Skeletal muscle cell (primary cell): ENCODE results near the gene MRGPRG.

Source experiments
- DNase-seq: peaks from one replicate; pipeline ENCODE4 v3.0.0-alpha.2; 2010; ENCODE audit warnings: low read depth
- H3K4me3 ChIP-seq: 2 replicates; pipeline ENCODE4 v1.5.1; 2011; ENCODE audit warnings: low read depth, mild to moderate bottlenecking, control low read depth, low read length, moderate library complexity

MRGPRG gene

DNA sequence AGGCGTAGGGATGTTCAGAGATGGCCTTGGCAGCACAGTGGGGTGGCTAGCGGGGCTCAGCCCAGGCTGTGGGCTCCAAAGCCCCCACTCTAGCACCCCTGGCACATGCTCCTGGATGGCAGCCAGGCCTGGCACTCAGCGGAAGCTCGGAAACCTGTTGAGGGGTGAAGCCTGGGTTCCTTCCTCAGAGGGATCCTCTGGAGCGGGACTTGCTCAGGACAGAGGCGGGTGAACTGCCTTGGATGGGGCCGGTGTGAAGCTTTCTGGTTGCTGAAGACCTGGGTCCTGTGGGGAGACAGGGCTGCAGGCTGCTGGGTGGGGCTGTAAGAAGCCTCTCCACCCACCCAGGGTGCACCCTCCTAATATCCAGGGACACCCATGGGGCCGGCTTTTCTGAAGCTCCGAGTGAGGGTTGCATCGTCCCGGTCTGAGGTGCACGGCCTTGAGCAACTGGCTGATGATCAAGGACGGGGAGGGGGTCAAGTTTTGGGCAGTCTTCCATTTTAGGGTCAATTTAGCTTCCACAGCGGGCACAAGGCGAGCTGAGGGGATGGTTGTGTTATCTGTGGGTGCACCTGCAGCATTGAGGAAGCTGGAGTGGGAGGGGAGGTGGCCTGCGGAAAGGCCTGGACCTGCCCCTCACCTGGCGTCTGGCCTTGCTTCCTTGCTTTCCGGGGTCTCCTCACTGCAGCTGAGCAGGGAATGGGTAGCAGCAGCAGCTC is 8.4 kb upstream of the MRGPRG start:
- DNase-seq = no peak
- H3K4me3 ChIP-seq = no peak overlapping the region

DNA sequence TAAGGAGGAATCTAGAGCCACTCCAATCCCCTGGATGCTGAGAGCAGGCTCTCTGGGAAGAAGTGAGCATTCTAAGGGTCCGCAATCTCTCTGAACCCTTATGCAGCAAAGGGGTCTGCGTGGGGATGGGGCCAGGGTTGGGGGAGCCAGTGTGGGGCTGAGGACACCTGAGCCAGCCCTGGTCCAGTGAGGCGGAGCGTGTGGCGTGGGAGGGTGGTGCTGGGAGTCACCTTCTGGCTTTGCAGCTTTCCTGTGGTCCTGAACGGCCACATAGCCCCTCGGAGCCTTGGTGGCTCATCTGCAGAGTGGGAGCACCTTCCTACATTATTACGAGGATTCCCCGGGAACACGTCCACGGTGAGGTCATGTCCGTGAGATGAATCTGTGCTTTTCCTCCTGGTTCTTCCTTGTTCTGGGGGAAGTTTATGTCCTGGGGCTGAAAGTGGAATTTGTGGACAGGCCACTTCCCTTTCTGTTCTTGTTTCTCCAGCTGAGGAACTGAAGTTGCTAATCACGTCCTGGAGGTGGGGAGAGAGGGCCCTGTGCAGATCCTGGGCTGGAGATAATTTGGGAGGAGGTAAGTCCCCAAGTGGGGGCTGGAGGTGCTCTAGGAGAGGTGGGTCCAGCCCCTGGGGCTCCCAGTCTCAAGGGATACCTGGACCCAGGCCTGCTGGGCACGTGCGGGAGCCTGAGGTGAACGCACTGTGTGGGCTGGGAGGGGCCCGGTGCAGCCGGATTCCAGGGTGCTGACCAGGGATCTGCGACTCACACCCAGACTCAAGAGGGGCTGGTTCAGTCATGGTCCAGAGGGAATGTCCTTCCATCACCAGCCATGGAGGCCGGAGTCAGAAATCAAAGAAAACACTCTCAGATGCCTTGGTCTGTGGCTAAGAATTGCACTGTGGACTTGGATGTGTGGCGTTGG is 7.5 kb upstream of the MRGPRG start:
- H3K4me3 ChIP-seq = no peak overlapping the region
- DNase-seq = no peak

GRCh38 chr11:3225159-3225758 is 6.6 kb upstream of the MRGPRG start:
- no peak for DNase-seq
- H3K4me3 ChIP-seq = no peak overlapping the region

DNA sequence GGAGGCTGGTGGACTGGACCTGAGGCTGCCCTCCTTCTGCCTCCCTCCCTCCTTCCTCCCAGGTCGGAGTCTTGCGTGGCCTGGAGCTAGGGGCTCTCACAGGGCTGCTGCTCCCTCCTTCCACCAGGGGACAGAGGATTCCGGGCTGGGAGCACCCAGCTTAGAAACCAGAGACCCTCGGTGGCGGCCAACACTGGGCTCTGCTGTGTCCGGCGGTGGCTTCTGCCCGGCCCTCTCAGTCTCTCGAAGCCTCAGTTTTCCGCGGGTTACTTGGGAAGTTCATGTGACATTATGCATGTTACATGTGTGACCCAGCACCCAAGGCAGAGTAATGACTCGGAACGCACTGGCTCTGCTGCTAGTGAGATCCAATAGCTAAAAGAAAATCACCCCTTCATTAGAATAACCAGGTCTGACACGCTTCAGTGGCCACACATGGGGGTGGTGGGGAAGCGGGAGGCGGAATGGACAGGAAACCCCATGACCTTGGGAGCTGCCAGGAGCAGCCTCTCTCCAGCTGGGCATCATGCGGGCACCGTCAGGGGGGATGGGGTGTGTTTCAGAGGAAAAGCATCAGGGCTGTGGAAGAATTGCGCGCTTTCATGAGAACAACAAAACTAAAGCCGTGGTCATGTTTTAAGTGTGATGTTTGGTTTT is 5.9 kb upstream of the MRGPRG start:
- DNase-seq = no peak
- H3K4me3 ChIP-seq = no peak overlapping the region

DNA sequence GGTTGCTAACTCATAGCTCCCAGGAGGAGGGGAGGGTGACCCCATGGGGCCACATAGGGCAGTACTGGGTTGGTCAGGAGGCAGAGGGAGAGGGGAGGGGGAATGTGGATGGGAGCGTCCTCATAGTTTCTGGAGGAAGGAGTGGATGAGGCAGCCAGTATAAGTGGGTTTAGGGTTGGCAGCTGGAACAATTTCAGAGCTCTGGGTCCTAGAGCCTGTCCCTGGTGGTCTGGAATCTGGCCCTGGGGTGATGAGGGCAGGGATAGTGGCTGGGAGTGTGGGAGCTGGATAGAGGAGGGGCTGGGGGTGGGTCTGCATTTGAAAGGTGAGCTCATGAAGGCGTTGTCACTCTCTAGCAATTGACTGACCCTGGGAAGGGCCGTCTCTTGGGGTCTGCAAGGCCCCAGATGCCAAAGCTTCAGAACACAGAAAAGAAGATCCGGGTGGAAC is 5.3 kb upstream of the MRGPRG start:
- DNase-seq = no peak
- no peak overlapping the region for H3K4me3 ChIP-seq

DNA sequence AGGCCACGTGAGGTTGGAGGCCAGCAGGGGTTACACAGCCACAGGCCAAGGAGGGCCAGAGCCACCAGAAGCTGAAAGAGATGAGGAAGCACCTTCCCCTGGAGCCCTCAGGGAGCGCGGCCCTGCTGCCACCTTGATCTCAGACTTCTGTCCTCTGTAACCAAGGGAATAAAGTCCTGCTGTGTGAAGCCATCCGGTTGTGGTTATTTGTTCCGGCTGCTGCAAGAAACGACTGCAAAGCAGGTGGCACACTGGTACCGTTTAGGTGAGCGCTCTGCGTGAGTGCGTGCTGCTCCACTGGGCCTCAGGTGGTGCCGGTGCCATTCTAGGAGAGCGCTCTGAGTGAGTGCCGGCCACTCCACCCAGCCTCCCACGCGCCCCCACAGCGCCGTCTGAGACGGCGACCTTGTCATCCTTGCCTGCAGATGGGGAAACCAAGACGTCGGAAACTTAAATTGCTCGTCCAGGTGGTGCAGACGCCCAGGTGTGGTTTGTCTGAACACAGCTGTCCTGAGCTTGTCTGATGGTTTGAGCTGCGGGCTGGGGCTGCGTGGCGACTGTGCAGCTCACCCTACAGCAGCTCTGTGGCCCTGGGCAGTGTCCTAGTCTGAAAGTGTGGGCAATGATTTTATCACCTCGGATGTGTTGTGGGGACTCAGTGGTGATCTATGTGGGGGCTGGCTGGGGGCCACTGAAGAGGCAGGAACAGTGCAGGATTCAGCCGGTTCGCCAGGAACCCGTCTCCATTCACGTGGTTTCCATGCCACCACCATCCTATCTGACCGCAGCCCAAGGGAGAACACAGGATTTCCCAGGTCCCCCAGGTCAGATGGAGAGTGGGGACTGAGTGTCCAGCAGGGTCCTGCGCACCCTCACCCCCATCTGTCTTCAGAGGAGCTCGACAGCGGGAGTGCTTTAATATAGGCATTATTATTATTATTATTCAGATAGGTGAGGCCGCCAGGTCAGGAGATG is 4.6 kb upstream of the MRGPRG start:
- no peak for DNase-seq
- H3K4me3 ChIP-seq = no peak overlapping the region

DNA sequence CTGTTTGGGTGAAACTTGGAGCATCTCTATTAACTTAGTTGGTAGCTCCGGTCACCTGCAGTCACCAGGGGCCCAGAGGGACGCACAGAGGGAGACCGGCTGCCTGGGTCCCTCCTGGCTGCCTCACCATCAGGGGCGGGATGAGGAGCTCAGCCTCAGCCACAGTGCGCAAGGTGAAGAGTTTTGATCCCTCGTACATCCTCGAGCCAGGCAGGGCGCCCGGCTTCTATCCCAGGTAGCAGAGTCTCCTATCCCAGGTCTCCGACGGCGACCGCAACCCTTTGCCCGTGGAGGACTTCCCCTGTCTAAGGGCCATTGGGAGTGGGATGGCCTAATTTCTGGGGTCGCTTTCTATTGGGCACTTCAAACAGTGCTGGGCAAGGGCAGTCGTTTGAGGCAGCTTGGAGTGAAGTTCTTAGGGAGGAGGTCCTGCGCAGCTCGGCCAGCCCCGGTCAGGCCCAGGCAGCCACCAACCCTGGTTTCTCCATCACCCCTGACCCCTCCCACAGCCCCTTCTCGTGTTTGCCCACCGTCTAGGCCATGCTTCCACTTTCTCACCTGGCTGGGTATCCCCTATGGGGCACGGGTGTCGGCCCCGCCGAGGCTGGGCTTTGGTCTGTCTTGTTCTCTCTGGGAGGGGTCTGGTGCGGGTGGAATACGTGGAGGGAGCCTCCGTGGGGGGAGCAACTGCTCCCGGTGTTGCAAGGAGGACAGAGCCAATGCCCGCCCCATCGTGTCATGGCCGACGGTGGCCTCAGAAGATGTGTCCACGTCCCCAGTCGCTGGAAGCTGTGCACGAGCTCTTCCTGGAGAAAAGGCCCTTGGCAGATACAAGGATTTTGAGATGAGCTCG is 3.6 kb upstream of the MRGPRG start:
- no peak overlapping the region for H3K4me3 ChIP-seq
- no peak for DNase-seq

DNA sequence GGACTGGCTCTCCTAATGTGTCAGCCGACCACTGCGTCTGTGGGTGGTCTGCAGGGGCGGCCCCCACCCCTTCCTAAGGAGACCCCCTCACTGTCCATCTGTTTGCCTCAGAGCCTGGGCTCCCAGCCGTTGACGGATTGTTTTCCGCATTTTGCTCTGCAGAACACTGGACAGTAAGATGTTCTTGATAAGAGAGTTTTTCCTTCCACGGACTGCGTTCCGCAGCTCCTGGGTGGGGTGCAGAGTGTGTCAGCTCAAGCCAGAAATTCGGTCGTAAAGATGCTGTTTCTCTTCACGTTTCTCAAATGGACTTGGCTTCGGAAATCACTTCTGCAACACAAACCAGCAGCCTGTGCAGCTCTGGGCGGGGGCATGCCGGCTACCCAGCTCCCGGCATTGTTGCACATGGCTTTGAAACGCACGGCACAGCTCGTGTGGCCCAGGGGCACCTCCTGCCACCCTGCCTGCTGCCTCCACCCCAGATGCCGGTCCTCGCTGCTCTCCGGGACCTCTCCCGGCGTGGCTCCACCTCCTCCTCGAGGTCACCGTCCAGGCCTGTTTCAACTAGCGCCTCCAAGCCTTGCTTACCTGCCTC is 2.9 kb upstream of the MRGPRG start:
- DNase-seq = no peak

DNA sequence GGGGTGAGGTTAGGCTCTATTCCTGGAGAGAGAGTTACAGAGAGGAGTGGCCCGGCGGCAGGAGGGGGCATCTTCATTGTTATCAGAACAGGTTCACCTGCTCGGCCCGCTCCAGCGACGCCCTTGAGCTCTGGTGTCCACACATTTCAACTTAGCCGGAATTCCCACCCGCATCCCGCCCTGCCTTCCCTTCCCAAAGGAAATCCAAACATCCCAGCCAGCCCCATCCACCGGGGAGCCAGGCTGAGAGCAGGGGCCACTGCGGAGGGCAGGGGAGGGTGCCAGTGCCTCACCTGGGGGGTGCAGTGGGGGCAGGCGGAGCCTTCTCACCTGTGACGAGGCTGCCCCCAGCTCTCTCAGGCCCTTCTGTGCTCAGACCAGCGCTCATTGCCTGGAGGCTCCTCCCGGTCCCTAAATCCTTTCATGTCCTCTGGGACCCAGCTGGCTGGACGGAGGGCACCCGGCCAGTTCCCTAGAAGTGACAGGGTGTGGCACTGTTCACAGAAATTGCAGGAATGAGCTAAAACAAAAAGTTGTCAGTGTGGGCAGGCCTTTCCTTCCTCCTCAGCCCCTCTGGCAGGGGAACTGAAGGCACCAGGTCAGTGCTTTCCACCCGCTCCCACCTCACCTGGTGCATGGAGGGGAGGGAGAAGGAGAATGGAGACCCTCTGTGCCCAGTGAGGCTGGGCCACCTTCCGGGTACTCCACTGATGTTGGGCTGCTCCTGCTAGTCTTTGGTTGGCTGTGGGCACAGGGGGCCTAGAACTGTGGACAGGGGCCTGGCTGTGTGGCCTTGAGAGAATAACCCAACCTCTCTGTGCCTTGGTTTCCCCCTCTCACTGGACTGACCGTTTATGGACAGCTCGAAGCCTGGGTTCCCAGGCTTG is 2.2 kb upstream of the MRGPRG start:
- no peak overlapping the region for H3K4me3 ChIP-seq
- no peak for DNase-seq

More for the DNA sequence above, 2.9 kb upstream of the MRGPRG start:
- no peak overlapping the region for H3K4me3 ChIP-seq

- DNase-seq = no peak
- H3K4me3 ChIP-seq = no peak overlapping the region
Observed at GRCh38 chr11:3220101-3220500, 1.5 kb upstream of the MRGPRG start.

- no peak for DNase-seq
- no peak overlapping the region for H3K4me3 ChIP-seq
Observed at GRCh38 chr11:3219281-3219892, 774 bp upstream of the MRGPRG start.

GRCh38 chr11:3217818-3218482 is 663 bp downstream of the MRGPRG start:
- no peak for DNase-seq

GRCh38 chr11:3216027-3216525 is 2.5 kb downstream of the MRGPRG start:
- H3K4me3 ChIP-seq = no peak overlapping the region
- DNase-seq = no peak

More at GRCh38 chr11:3217818-3218482, 663 bp downstream of the MRGPRG start:
- no peak overlapping the region for H3K4me3 ChIP-seq

DNA sequence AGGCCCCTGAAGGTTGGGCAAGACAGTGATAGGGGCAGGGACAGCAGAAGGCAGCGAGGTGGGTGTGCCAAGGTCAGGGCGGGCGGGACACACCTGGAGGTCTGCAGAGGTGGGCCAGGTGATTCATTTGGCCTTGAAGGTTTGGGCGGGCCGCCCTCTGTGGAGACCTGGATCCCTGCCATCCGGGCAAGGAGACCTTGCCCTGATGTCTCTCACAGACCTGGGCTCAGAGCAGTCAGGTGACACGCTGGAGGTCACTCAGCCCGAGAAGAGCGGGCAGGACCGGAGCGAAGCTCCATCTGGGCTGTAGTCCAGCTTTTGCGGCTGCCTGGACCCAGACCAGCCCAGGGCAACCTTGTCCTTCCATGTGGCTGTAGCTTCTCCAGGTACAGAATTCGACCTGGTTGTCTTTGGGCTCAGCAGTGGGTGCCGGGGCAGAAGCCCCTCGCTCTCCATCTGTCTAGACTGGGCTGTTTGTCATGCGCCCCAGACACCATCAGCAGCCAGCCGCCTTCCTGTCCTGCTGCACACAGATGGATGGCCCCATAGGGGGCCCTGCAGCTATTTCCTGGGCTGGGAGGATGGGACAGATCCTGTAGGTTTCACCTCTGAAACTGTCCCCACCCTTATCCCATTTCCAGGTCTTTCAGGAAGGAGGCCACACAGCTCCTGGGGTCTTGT is 3.1 kb downstream of the MRGPRG start:
- no peak for DNase-seq
- no peak overlapping the region for H3K4me3 ChIP-seq

GRCh38 chr11:3214420-3214699 is 4.3 kb downstream of the MRGPRG start:
- no peak for DNase-seq

More at GRCh38 chr11:3214420-3214699, 4.3 kb downstream of the MRGPRG start:
- no peak overlapping the region for H3K4me3 ChIP-seq
